Keratinocyte (primary cell): Measurements from ENCODE around the gene KRTAP5-4. TPM values are rescaled to one million over a fixed set of nuclear protein-coding genes. Genes with fewer than 3 reads are reported as not detected.
"Not testable (repeated sequence)": the region's sequence is repeated elsewhere in the genome, so short reads cannot be mapped to it uniquely, and the experiment has no call there.

Source experiments
- DNase-seq: peaks from one replicate; pipeline ENCODE4 v3.0.0-alpha.2; 2011; ENCODE audit warnings: low read depth, missing footprints, low spot score
- FAIRE-seq: peaks from 2 replicates; lab custom pipeline; 2011; peaks lifted over from hg19 to GRCh38; lab: Jason Lieb, UNC
- H2AFZ ChIP-seq: 2 replicates; pipeline ENCODE4 v1.6.0; 2012; ENCODE audit warnings: low read length, control low read depth, inconsistent platforms; ENCODE audit not compliant: control insufficient read depth
- H3K27ac ChIP-seq: 2 replicates; pipeline ENCODE4 v1.5.1; 2011; ENCODE audit warnings: low read length; ENCODE audit not compliant: control insufficient read depth, insufficient read depth
- H3K27me3 ChIP-seq: 3 replicates; pipeline ENCODE4 v1.6.0; 2011; ENCODE audit warnings: low read length; ENCODE audit not compliant: control insufficient read depth, insufficient read depth; ENCODE audit errors: extremely low read depth
- H3K36me3 ChIP-seq, 2 experiments: 2 replicates in 1 of 2; 3 replicates in 1 of 2; pipeline ENCODE4 v1.5.1; 2011; ENCODE audit warnings: low read length in 2 of 2, mild to moderate bottlenecking in 1 of 2; ENCODE audit not compliant: control insufficient read depth in 2 of 2, insufficient read depth in 2 of 2; ENCODE audit errors: extremely low read depth in 1 of 2
- H3K4me1 ChIP-seq: 3 replicates; pipeline ENCODE4 v1.5.1; 2011; ENCODE audit warnings: low read length; ENCODE audit not compliant: control insufficient read depth, insufficient read depth; ENCODE audit errors: extremely low read depth
- H3K4me2 ChIP-seq: 3 replicates; pipeline ENCODE4 v1.6.0; 2011; ENCODE audit warnings: low read depth, low read length; ENCODE audit not compliant: control insufficient read depth, insufficient read depth; ENCODE audit errors: extremely low read depth
- H3K4me3 ChIP-seq, 3 experiments: fragments of 200-600 bp in 1 of 3; sonication (generic) in 1 of 3; 2 replicates in 2 of 3; 3 replicates in 1 of 3; pipeline ENCODE4 v1.5.1; 2011 to 2016; ENCODE audit warnings: low read length in 3 of 3, mild to moderate bottlenecking in 3 of 3, control low read depth in 2 of 3, inconsistent platforms in 1 of 3, low read depth in 1 of 3, mixed read lengths in 1 of 3, mixed run types in 1 of 3, moderate library complexity in 1 of 3; ENCODE audit not compliant: control insufficient read depth in 2 of 3, insufficient read depth in 2 of 3; ENCODE audit errors: extremely low read depth in 1 of 3
- H3K79me2 ChIP-seq: 2 replicates; pipeline ENCODE4 v1.6.0; 2012; ENCODE audit warnings: low read length; ENCODE audit not compliant: control insufficient read depth, insufficient read depth
- H3K9ac ChIP-seq: 3 replicates; pipeline ENCODE4 v1.6.0; 2011; ENCODE audit warnings: low read length; ENCODE audit not compliant: control insufficient read depth, insufficient read depth; ENCODE audit errors: extremely low read depth
- H3K9me1 ChIP-seq: 3 replicates; pipeline ENCODE4 v1.6.0; 2011; ENCODE audit warnings: low read length; ENCODE audit not compliant: control insufficient read depth, insufficient read depth; ENCODE audit errors: extremely low read depth
- H3K9me3 ChIP-seq: 2 replicates; pipeline ENCODE4 v1.5.1; 2012; ENCODE audit warnings: low read depth, low read length; ENCODE audit not compliant: control insufficient read depth
- H4K20me1 ChIP-seq: 3 replicates; pipeline ENCODE4 v1.6.0; 2011; ENCODE audit warnings: low read length; ENCODE audit not compliant: control insufficient read depth, insufficient read depth; ENCODE audit errors: extremely low read depth
- EZH2 ChIP-seq: IDR thresholded peaks from one replicate; pipeline ENCODE4 v1.6.1; 2012; ENCODE audit warnings: inconsistent platforms, mild to moderate bottlenecking, low read length, moderate library complexity
- dilution Hi-C: fragments of 300-500 bp; cut with MboI; formaldehyde crosslinking; loops from one replicate; pipeline ENCODE4 v1.7.0; 2020; ENCODE audit warnings: low sequenced_read_pairs; ENCODE audit not compliant: extremely low pct_ligation_motif_present
- polyA plus RNA-seq, 5 experiments: library from polyadenylated mRNA; depleted of rRNA in 3 of 5; stranded (reverse) in 3 of 5; stranded (forward) in 1 of 5; unstranded in 1 of 5; fragments of >200 nt; gene quantifications; 1 replicate in 1 of 5; 2 replicates in 3 of 5; 3 replicates in 1 of 5; pipeline versions ENCODE4 v1.2.1 to v1.2.3, GENCODE V29; 2011 to 2012; ENCODE audit warnings: missing spikeins in 2 of 5, low read depth in 1 of 5, low replicate concordance in 1 of 5
- TF ChIP-seq, protein P1 (sequence below), 3 experiments: IDR thresholded peaks in 1 of 3; conservative IDR thresholded peaks in 1 of 3; optimal IDR thresholded peaks in 1 of 3; 2 replicates in 2 of 3; 3 replicates in 1 of 3; pipeline versions ENCODE3 to v1.5.1; 2011; ENCODE audit warnings: low read length in 3 of 3, mild to moderate bottlenecking in 3 of 3, moderate library complexity in 2 of 3, control low read depth in 1 of 3, inconsistent platforms in 1 of 3; ENCODE audit not compliant: insufficient read depth in 2 of 3; ENCODE audit errors: extremely low read depth in 1 of 3

The KRTAP5-4 gene
- polyA plus RNA-seq, 1 donor (not counting 4 experiments of a cell fraction or from before 2014, with no cell fraction given): not detected

DNA sequence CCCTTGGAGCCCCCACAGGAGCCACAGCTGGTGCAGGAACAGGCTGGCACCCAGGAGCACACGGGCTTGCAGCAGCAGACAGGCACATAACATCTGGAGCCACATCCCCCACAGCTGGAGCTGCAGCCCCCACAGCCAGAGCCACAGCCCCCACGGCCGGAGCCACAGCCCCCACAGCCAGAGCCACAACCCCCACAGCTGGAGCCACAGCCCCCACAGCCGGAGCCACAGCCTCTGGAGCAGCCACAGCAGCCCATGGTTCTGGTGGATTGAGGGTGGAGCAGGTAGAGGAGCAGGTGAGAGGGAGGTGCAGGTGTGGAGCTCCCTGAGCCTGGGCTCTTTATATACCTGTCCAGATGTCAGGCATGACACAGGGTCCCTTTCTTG, 24.0 kb downstream of the KRTAP5-4 start, which contains the start of gene KRTAP5-2:
Gene KRTAP5-2, minus strand, starts transcription at position 301 of the 387 bp plus-strand sequence. Its CDS starts 44 bp downstream, at position 257.
- Histone ChIP-seq H3K9me3 (no peaks in the 10 kb centered on the region), H2AFZ (no peak within 1 kb of the TSS), H3K4me1 (no peaks in the 10 kb centered on the region), H4K20me1 (no peaks in the 10 kb centered on the region), H3K27ac (no peak within 1 kb of the TSS), H3K79me2 (no peaks in the 10 kb centered on the region), H3K27me3 (peaks cover 5% of the 10 kb centered on the region), H3K9me1 (no peaks in the 10 kb centered on the region), H3K4me2 (no peak within 1 kb of the TSS), H3K9ac (no peak within 1 kb of the TSS), H3K36me3 (no peaks in the 10 kb centered on the region), H3K4me3 (no peak within 1 kb of the TSS)
- DNase-seq (no peak), FAIRE-seq (no peak)
- dilution Hi-C loops: no loop called here
- TF ChIP-seq EZH2: no peak
- TF ChIP-seq, protein P1, sequence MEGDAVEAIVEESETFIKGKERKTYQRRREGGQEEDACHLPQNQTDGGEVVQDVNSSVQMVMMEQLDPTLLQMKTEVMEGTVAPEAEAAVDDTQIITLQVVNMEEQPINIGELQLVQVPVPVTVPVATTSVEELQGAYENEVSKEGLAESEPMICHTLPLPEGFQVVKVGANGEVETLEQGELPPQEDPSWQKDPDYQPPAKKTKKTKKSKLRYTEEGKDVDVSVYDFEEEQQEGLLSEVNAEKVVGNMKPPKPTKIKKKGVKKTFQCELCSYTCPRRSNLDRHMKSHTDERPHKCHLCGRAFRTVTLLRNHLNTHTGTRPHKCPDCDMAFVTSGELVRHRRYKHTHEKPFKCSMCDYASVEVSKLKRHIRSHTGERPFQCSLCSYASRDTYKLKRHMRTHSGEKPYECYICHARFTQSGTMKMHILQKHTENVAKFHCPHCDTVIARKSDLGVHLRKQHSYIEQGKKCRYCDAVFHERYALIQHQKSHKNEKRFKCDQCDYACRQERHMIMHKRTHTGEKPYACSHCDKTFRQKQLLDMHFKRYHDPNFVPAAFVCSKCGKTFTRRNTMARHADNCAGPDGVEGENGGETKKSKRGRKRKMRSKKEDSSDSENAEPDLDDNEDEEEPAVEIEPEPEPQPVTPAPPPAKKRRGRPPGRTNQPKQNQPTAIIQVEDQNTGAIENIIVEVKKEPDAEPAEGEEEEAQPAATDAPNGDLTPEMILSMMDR (optimal IDR thresholded peaks at IDR 0.05 in 1 of 3, IDR thresholded peaks at IDR 0.05 in 1 of 3, conservative IDR thresholded peaks at IDR 0.05 in 1 of 3; ENCODE audit: extremely low read depth in 1 of 3, insufficient read depth in 2 of 3, low read length in 3 of 3): no peak

DNA sequence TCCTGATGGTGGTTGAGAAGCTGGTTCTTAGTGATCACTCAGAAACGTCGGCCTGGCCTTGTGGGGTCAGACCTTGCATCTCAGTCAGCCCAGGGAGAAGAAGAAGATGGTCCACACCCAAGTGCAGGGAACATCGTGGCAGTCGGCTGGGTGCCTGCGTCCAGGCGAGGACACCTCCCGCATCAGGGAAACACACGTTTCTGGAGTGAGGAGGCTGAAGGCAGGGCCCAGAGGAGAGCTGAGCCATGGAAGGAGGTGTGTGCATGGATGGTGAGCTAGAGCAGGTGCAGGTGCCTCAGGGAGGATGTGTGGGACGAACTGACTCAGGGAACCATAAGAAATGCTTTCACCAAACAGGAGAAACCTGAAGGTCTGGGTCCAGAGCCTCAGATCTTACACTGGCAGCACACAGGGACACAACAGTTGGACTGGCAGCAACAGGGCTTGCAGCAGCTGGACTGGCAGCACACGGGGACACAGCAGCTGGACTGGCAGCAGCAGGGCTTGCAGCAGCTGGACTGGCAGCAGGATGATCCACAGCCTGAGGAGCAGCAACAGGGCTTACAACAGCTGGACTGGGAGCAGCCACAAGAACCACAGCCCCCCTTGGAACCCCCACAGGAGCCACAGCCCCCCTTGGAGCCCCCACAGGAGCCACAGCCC, 24.5 kb downstream of the KRTAP5-4 start:
- FAIRE-seq: no peak
- Histone ChIP-seq H3K9me1 (no peaks in the 10 kb centered on the region), H3K4me2 (no peak overlapping the region), H3K27me3 (peaks cover 5% of the 10 kb centered on the region), H2AFZ (no peak overlapping the region), H3K36me3 (no peaks in the 10 kb centered on the region), H3K27ac (no peak overlapping the region), H3K4me3 (no peak overlapping the region), H3K9ac (no peak overlapping the region), H3K79me2 (no peaks in the 10 kb centered on the region), H4K20me1 (no peaks in the 10 kb centered on the region), H3K9me3 (no peaks in the 10 kb centered on the region), H3K4me1 (no peaks in the 10 kb centered on the region)
- no peak for DNase-seq
- dilution Hi-C loops: no loop called here
- TF ChIP-seq EZH2: no peak
- TF ChIP-seq, protein P1 (optimal IDR thresholded peaks at IDR 0.05 in 1 of 3, IDR thresholded peaks at IDR 0.05 in 1 of 3, conservative IDR thresholded peaks at IDR 0.05 in 1 of 3; ENCODE audit: extremely low read depth in 1 of 3, insufficient read depth in 2 of 3, low read length in 3 of 3): no peak

DNA sequence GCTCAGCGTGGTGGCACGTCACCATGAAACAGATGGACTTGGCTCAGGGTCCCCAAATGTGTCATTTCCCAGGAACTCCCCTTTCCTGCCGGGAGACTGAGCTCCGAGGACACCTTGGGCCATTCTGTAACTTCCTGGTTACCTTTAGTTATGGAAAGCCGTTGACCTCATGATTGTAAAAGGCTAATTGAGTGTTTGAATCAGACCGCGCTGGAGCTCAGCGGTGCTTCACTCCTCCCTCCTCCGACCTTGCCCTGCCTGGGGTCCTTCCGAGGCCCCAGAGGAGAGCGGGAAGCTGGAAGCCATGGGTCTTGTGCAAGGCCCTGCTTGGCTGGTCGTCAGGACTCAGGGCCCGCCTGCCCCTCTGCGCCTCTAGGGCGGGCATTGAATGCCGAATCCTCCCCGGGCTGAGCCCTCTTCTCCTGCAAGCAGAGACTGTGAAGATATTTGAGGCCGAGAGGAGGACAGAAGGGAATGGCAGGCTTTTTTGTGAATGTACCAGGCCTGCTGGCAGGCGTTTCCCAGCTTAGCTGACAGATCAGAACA, 25.3 kb downstream of the KRTAP5-4 start:
- H3K36me3 ChIP-seq, H3K4me1 ChIP-seq, H3K9me1 ChIP-seq, H3K9me3 ChIP-seq, H3K4me2 ChIP-seq, H3K27me3 ChIP-seq, FAIRE-seq, H2AFZ ChIP-seq, dilution Hi-C loops, DNase-seq, H4K20me1 ChIP-seq, H3K9ac ChIP-seq, H3K4me3 ChIP-seq, H3K27ac ChIP-seq, H3K79me2 ChIP-seq: not testable (repeated sequence)
